GM10847 (cell line): ENCODE measurements around the gene YJU2.

Source experiments
- POLR2A ChIP-seq: IDR thresholded peaks from 2 replicates; pipeline ENCODE4 v1.6.1; 2011; ENCODE audit not compliant: insufficient read length; ENCODE audit errors: extremely low read depth

YJU2 gene

GRCh38 chr19:4291184-4291732 lies 44.4 kb downstream of the YJU2 start:
- TF ChIP-seq POLR2A = no peak

- no peak for TF ChIP-seq POLR2A
Observed at GRCh38 chr19:4292515-4292914, 45.6 kb downstream of the YJU2 start.

DNA sequence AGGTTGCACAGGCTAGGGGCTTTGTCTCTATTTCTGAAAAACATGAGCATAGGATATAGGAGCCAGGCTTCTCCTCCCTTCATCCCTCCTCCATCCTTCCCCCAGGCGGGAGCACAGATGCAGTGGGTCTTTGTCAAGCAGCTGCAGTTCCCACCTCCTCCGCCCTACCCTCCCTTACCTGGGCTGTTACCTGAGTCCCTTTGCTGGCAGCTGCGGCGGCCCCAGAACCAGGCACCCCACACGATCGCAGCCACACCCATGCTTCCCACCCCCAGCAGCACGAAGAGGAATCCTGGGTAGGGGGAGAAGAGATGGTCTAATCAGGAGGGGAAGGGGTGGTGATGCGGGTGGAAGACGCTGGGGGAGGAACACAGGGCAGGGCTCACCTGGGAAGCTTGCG lies 47.5 kb downstream of the YJU2 start:
- no peak for TF ChIP-seq POLR2A

DNA sequence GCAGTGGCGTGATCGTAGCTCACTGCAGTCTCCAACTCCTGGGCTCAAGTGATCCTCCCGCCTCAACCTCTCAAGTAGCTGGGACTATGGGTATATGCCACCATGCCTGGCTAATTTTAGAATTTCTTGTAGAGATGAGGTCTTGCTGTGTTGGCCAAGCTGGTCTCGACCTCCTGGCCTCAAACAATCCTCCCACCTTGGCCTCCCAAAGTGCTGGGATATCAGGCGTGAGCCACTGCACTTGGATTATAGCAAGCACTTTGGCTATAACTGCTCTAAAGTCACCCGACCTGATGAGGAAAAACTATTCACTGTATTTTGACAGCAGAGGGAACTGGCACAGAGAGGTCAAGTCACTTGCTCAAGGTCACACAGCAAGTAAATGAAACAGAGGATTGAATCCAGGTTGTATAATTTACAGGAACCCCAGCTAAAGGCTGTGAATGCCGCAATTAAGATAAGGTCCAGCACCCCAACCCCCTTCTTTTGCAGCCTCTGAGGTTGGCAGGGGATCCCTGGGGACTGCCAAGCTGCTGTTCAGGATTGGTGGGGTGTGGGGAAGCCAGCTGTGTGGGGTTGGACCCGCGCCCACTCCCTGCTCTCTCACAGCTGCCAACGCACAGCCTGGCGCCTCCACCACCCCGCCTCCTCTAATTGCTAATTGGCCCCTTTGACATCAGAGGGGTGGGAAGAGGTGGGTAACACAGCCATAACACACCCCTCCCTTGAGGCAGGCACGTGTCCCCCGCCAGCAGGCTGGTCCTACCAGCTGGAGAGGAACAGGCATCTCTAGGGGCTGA lies 49.3 kb downstream of the YJU2 start:
- TF ChIP-seq POLR2A = no peak

- TF ChIP-seq POLR2A = no peak
Observed at GRCh38 chr19:4297901-4298809, 51.3 kb downstream of the YJU2 start.

GRCh38 chr19:4298810-4299550 lies 52.1 kb downstream of the YJU2 start:
- TF ChIP-seq POLR2A = no peak

DNA sequence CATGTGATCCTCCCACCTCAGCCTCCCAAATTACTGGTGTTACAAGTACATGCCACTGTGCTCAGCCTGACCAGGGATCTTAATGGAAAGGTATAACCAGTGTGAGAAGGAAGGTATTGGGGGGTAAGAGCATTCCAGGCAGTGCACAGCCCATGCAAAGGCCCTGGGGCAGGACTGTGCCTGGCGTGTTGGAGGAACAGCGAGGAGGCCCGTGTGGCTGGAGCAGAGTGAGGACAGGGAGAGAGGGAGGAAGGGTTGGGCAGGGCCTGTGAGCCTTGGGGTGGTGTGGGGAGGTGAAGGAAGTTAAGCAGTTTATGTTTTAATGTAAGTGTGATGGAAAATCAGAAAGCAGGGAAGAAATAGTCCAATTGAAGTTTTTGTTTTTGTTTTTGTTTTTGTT lies 53.7 kb downstream of the YJU2 start:
- no peak for TF ChIP-seq POLR2A

GRCh38 chr19:4301590-4302242 lies 54.8 kb downstream of the YJU2 start:
- no peak for TF ChIP-seq POLR2A

DNA sequence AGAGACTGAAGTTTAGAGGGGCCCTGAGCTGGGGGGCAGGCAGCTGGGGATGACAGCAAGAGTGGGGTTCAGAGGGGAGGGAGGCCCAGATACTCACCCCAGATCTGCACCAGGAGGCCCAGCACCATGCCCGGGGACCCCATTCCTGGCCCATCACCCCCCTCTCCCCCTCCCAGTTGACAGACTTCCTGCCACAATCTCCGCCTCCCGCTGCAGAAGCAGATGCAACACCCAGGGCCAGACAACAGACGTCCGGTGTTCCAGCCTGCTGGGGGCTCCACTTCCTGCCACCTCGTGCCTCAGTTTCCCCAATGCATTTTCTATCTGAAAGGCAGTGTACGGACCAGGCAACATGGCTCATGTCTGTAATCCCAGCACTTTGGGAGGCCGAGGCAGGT lies 55.4 kb downstream of the YJU2 start, which contains the start of gene TMIGD2:
Gene TMIGD2, minus strand, starts transcription at position 147 of the 398 bp plus-strand sequence. Its CDS starts 4 bp downstream, at position 143.
- TF ChIP-seq POLR2A = no peak

DNA sequence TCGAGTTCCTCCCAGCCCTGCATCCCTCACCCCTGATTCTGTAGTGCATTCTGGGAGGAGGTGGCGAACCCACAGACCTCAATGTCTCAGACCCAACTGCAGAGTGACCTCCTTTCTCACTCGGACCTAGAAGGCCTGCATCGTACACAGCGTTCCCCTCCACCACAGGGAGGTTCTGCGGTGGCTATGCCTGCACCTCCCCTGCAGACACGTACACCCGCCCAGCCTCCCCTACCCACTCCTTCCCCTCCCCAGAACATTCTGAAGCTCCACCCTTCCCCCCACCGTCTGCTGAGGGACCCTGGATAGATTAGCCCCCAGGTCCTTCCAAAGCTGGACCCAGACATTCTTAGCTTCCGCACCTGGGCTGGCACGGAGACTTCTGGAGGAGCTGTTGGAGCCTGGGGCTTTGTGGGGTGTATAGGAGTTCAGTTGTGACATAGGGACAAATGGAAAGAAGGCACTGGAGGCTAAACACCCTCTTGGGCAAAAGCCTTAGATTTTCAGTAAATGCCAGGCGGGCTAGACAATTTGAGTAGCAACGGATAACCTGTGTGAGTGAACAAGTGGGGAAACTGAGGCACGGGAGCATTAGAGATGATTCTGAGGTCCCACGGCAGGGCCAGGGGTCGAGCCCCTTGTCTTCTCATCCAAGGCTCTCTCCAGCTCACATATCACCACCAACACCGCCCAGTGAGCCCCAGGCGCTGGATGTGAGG lies 57.1 kb downstream of the YJU2 start:
- TF ChIP-seq POLR2A = no peak

DNA sequence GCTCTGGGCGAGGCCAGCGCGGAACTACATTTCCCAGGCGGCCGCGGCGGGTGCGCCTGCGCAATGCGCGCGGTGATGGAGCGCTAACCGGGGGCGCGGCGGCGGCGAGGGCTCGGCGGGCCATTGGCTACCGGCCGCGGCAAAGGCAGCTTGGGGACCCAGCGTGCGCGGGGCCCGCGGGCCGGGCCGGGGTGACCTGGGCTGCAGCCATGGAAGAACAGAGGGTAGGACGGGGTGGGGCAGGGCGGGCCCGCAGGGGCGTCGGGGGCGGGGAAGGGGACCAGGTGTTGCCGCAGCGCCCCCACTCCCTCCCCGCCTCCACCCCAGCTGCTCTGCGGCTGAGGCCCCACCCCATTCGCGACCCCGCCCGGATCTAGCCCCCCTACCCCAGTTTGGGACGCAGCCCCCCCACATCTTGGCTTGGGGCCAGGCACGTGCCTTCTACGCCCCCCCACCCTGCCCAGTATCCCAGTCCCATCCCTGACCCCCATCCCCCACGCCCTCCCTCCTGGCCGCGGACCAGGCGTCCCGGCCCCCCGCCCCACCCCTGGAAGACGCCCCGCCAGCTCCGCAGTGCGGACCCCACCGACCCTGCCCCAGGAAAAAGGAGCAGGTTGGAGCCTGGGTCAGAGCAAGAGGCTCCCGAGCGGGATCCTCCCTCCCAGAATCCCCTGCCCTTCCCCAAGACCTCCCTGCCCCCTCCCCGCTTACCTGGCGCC lies 57.8 kb downstream of the YJU2 start, which contains the start of gene FSD1:
Gene FSD1, plus strand, starts transcription at position 61 of the 719 bp plus-strand sequence. Its CDS starts 149 bp downstream, at position 210.
- TF ChIP-seq POLR2A = no peak

DNA sequence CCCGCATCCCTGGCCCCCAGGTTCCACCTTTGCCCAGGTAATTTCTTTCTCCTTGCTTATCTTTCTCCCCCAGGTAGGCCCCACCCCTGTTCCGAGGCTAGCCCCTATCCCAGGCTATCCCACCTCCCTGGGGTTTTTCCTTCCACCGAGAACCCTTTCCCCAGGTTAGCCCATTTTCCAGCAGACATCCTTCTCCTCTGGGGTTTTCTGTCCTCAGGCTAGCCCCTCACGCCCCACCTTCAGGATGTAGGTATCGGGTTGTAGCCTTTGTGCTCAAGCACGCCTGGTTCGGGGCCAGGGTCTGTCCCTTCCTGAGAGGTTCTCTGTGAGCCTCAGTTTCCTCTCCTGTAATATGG lies 58.4 kb downstream of the YJU2 start:
- no peak for TF ChIP-seq POLR2A

- no peak for TF ChIP-seq POLR2A
Observed at GRCh38 chr19:4305659-4306058, 58.8 kb downstream of the YJU2 start.

DNA sequence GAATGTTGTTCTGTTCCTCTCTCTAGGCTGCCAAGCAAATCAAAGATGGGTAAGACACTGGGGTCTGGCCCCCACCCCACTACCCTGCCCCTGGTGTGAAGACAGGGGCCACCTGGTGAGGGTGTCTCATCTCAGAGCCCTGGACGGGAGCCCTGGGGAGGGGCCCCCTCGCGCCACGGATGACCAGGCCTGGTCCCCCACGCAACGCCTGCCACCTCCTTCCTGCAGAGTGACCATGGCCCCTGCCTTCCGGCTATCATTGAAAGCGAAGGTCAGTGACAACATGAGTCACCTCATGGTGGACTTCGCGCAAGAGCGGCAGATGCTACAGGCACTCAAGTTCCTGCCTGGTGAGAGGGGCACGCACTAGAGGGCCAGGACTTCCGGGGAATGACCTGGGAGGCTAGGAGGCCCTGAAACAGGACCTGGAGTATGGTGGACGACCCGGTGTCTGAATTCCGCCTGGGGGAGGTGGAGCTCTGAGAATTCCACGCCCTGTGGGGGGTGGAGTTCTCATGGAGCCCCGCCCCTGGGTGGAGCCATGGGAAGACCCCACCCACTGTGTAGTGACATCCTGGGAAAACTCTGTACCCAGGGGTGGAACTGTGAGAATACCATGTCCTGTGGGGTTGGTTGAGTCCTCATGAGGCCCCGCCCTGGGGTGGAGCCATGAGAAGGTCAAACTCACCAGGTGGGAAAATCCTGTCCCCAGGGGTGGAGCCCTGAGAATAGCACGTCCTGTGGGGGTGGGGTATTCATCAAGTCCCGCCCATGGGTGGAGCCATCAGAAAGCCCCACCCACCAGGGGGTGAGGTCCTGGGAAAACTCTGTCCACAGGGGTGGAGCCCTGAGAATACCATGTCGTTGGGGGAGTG lies 63.6 kb downstream of the YJU2 start:
- TF ChIP-seq POLR2A = no peak
